ENCODE results near the gene TCHHL1.
"Not testable (repeated sequence)": the region's sequence is repeated elsewhere in the genome, so short reads cannot be mapped to it uniquely, and the experiment has no call there.

Gene TCHHL1

DNA sequence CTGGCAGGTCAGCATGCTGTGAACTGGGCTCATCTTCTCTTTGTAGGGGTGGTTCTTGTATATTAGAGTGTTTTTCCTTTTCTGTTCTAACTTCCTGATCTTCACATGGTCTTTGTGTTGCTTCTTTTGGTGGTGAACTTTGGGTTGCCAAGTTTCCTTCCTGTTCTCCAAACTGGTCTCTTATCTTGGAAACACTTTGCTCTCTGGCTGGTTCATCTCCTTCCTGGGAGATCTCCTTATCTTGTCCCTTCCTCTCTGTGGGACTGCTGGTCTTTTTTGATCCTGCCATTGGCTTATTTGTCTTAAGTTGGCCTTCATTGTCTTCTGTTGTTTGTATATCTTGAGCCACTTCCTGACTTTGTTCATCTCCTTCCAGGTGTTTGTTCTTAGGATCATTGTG is 2.1 kb downstream of the TCHHL1 start:
- no peak for DNase-seq (ENCODE audit: low spot score)

- DNase-seq (ENCODE audit: low spot score), result no peak
These were observed 4.0 kb downstream of the TCHHL1 start for GRCh38 chr1:152084853-152085252.

DNA sequence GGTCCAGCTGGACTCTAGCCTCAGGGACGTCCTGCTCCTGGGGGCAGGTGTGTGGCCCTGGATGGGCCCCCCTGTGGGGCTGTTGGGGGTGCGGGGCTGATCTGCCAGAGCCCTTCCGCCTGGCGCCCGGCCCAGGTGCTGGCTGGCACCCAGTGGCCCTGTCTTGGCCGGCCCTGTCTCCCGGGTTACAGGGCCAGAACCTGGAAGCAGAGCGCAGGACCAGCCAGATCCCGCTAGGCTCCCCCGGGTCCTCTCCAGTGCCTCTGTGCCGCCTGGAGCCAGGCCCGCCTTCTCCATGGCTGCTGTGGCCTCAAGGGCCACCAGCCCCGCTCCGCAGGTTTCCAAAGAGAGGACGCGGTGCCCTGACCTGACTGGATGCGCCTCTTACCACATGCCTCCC is 7.8 kb downstream of the TCHHL1 start:
- DNase-seq (ENCODE audit: low spot score), result not testable (repeated sequence)

GRCh38 chr1:152080494-152080893 is 8.4 kb downstream of the TCHHL1 start:
- DNase-seq (ENCODE audit: low spot score), result not testable (repeated sequence)

- no peak for DNase-seq (ENCODE audit: low spot score)
These were observed 9.9 kb downstream of the TCHHL1 start for GRCh38 chr1:152078831-152079441.

DNA sequence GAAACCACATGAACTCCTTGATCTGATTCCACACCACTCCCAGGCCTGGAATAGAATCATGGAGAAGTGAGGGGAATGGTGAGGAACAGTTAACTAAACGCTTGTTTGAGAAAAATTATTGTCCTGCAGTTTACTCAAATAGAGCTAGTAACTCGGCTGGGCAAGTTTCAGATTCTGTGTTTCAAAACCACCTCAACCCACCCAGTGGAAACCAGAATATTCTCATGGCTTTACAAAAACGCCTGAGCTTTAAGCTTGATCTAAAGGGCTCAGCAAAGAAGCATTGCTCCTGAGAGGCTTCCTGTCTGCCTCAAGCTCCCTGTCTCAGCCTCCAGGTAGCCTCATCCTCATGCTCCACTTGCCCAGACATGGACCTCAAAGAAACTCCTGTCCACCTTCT is 16.6 kb downstream of the TCHHL1 start:
- no peak for DNase-seq (ENCODE audit: low spot score)

DNA sequence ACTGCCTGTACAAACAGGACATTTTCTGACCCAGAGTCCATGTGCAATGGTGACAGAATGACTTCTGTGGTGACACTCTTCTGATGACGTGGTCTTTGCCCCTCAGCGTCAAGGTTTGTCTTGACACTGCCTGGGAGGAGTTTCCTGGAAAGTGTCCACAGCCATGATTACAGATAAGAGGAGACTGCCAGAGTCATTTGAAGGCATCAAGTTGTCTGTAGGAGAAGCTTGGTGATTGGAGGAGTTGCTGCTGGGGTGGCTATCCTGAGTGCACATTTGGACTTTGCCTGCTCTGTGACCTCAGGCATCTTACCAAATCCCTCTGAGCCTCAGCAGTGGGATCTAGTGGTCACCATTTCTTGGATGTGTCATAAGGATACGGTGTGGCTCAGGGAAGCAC is 17.7 kb downstream of the TCHHL1 start:
- DNase-seq (ENCODE audit: low spot score), result no peak

GRCh38 chr1:152067929-152068328 is 20.9 kb downstream of the TCHHL1 start:
- DNase-seq (ENCODE audit: low spot score), result no peak

DNA sequence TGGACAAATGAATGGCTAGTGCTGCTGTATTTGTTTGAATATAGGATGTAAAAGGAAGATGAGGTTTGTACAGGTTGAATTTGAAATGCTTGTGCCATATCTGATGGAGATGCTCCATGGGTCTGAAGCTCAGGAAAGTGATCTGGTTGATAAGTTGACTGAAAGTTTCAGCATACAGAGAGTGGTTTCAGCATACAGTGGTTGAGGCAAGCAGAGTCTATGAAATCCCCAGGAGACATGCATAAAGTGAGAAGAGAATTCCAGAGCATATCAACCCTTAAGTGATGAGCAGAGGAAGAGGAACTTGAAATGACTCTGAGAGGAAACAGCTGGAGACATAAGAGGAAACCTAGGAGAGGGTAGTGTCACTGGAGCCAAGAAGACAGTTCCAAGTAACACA is 21.7 kb downstream of the TCHHL1 start:
- DNase-seq (ENCODE audit: low spot score), result no peak

GRCh38 chr1:152061952-152062351 is 26.9 kb downstream of the TCHHL1 start:
- DNase-seq (ENCODE audit: low spot score), result no peak

DNA sequence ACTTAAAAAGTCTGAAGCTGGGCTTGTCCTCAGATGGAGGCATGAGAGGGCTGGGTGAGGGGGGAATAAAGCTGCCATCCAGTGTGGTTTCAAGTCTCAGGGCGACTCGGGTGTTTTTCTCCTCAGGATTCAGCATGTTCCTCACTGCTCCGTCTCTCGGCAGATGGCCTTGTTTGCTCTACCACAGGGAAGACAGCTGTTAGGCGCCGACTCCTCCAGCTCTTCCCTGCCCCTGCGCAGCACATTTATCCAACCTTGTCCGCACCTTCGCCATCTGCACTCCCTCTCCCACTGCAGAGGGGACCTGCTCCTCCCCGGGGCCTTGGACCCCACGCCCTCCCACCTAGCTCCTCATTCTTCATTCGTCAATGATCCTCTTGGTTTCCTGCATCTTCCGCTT is 35.5 kb downstream of the TCHHL1 start:
- no peak for DNase-seq (ENCODE audit: low spot score)

- peak; percentile 79 for DNase-seq (ENCODE audit: low spot score)
These were observed 36.3 kb downstream of the TCHHL1 start for GRCh38 chr1:152052606-152053005.

GRCh38 chr1:152050886-152051675 is 37.8 kb downstream of the TCHHL1 start:
- no peak for DNase-seq (ENCODE audit: low spot score)

DNA sequence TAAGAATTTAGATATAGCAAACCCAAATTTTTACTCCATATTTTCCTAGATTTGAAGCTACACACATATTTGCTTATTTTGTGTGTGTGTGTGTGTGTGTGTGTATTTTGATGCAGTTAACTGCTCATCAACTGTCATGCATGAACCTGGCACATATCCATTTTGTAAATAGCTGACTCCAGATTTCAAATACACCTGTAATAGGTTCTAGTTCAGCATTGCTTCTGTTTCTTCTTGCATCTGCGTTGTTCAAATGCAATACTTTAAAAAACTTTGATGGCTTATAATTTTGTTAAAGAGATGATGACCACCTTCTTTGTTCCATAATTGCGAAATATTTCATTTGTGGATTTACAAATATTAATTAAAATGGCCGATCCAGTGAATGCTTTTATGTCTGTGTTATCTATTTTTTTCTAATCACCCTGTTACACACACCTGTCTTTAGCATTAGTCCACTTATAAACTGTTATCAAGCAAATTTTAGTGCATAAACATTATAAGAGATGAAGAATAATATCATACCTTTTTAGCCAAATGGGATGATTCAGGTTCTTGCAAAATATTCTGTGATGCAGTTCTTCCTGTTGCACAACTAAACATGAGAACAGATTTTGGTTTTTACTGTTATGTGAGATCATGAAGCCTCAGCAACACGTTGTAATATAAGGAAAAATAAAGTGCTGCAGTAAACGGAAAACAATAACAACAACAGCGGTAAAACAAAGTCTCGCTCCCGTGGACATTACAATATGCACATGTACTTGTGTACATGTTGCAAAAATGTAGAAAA is 39.4 kb downstream of the TCHHL1 start:
- no peak for DNase-seq (ENCODE audit: low spot score)

DNA sequence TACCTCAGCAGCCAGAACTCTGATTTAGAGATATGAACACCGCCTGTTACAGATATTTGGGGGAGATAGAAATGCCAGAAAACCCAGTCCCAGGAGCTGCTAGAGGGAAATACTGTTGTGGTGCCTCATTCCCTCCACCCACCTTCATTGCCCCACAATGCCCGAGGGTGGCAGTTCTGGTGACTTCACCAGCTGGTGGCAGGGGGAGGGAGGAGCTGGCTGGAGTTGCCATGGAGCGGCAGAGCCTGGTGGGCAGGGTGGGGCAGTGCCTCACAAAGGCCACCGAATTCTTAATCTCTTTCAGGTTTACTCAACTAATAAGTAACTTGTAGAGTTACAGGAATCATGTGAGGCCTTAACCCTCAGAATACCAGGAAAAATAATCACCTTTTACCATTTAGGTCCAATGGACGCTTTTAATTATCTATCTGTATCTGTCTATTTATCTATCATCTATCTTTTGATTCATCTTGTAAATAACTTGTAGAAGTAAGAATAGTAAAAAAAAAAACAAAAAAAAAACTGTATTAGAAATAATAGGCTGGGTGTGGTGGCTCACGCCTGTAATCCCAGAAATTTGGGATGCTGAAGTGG is 40.4 kb downstream of the TCHHL1 start:
- peak; percentile 41 for DNase-seq (ENCODE audit: low spot score)

DNA sequence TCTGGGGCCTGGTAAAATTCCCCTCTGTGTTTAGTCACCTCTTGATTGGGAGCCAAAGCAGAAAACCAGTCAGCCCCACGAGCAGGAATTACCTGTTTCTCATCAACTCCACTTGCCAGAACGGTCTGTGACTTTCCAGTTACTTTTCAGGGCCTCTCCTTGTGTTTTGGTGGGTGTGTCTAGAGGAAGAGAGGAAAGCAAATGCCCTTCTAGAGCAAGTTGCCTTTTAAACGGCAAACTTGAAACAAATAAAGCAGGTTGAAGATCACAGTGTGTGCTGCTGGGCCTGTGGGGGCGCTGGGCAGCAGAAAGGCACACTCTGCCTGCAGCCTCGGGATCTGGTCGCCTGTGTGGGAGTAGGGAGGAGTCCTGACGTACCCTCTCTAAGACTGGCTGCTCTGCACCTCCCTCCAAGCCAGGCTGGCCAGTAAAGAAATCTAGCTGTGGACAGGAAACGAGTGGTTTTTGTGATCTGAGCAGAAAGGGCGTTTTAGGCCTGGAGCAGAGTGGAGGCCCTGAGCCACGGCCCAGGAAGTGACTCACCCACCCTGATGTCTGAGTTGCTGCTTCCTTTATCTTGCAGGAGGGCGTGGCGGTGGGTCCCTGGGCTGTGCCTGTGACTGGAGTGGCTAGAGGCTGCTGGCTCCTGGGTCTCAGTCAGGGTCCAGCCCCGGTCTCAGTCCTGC is 41.0 kb downstream of the TCHHL1 start:
- DNase-seq (ENCODE audit: low spot score), result peak; percentile 77

DNA sequence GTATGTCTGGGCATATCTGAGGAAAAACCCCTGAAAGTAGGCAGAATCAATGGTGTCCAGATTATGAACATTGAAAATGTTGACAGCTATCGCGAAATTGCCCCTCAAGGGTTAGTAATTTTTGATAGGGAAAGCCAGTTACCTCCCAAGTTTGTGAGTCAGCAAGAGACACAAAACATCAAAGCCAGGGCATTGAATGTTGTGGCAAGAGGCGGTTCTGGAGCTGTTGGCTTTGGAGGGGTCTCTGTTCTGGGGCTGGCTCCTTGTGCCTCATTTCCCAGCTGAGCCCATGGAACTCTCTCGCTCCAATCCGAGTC is 41.5 kb downstream of the TCHHL1 start:
- DNase-seq (ENCODE audit: low spot score), result peak; percentile 6

DNA sequence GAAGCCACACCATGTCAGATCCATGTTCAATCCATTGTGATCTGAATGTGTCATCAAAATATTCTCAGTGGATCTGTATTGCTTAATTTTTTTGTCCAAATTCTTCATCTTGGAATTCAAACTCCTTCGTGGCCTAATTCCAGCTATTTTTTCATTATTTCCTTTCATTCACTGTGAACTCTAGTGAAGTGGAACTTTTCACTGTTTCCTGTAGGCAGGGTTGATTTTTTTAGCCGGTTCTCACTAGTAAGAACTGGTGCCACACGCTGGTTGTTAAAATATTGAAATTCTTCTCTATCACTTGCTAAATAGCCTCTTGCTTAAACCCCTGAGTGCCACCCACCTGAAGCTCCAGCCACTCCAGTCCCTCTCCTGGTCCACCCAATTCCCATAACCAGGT is 44.5 kb downstream of the TCHHL1 start:
- no peak for DNase-seq (ENCODE audit: low spot score)

DNA sequence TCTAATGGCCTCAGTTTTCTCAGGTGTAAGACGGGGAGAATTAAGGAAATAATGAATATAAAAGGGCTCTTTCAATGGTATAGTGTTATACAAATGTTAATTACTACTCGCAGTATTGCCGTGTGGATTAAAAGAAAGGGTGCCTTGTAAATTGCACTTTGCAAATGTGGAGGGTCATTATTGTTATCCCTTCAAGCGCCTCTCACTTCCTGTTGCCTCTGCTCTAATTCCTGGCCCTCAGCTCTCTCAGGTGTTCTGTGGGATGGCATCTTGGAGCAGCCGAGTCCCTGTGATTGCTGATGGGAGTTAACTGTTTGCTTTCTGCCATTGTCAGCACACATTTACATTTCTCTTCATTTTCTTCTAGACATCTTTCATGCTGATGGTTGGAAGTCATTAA is 45.0 kb downstream of the TCHHL1 start:
- DNase-seq (ENCODE audit: low spot score), result no peak

- DNase-seq (ENCODE audit: low spot score), result no peak
These were observed 46.8 kb downstream of the TCHHL1 start for GRCh38 chr1:152042030-152042429.

DNA sequence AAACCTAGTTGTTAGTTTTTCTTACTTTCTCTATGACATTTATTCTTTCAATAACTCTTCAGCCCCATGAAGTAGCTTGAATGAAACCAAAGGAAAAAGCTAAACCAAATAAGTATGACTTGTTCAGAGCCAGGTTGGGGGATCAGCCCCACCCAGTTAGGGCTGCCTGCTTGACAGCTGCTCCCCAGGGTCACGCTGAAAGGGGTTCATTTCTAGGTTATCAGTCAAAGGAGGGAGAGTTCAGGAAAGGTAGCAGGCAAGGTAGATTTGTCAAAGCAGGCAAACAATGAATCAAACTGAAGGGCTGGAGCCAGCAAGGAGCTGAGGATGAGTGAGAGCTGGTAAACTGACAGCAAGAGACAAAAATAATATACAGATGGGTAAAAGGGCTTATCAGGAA is 49.0 kb downstream of the TCHHL1 start:
- DNase-seq (ENCODE audit: low spot score), result no peak

GRCh38 chr1:152039461-152039860 is 49.4 kb downstream of the TCHHL1 start:
- no peak for DNase-seq (ENCODE audit: low spot score)

Measured in hematopoietic multipotent progenitor cell treated with erythropoietin and hydrocortisone succinate and interleukin-3 and kit ligand, for 15 days (in vitro differentiated cells).